HCT116 (cell line): Measurements from ENCODE around the gene FUOM. TPM values are rescaled to one million over a fixed set of nuclear protein-coding genes. Genes with fewer than 3 reads are reported as not detected.
A peak's percentile ranks its signal among the peaks of the same experiment; 100 is the strongest.

Source experiments
- ATAC-seq: fragments of 200-7000 bp; cut with Tn5 transposase; 2 replicates; pipeline ENCODE4 v1.9.1; 2020; ENCODE audit warnings: mild to moderate bottlenecking, moderate library complexity
- BruUV-seq: library from RNA; stranded (reverse); fragments of 400-500 nt; replicated peaks from 2 replicates; lab custom pipeline; 2021; lab: Mats Ljungman, UMichigan
- CTCF ChIA-PET: fragments of 300-600 bp; sonication (Branson Sonifier 250); formaldehyde crosslinking; loops from one replicate; lab custom pipeline; 2021; ENCODE audit warnings: antibody characterized with exemption; lab: Charles Lee
- POLR2A ChIA-PET: fragments of 300-600, 350-600 bp; sonication (Branson Sonifier 250); formaldehyde crosslinking; loops from one replicate; lab custom pipeline; 2021; ENCODE audit warnings: antibody characterized with exemption; lab: Charles Lee
- RAD21 ChIA-PET, 2 experiments: fragments of 300-600 bp; sonication (Branson Sonifier 250); formaldehyde crosslinking; loops; one replicate each; lab custom pipeline; 2023; ENCODE audit warnings: low total read pairs in 2 of 2; ENCODE audit not compliant: uncharacterized antibody in 2 of 2, unreplicated experiment in 2 of 2, low non-redundant PET in 1 of 2; lab: Charles Lee
- DNase-seq: peaks from one replicate; pipeline ENCODE4 v3.0.0-alpha.2; 2010; ENCODE audit warnings: low read depth, low spot score
- H2AFZ ChIP-seq: fragments of 200-600 bp; shearing (Covaris generic), sonication (generic); 2 replicates; pipeline ENCODE4 v1.6.1; 2017; ENCODE audit warnings: low read depth, mixed run types, mixed read lengths, antibody characterized with exemption, low read length; ENCODE audit not compliant: poor library complexity, severe bottlenecking
- H3K27ac ChIP-seq: 2 replicates; pipeline ENCODE4 v1.5.1; 2012; ENCODE audit warnings: low read depth, low read length
- H3K27me3 ChIP-seq: fragments of 200-600 bp; sonication (generic); 2 replicates; pipeline ENCODE4 v1.6.1; 2016; ENCODE audit warnings: mixed run types, low read length, mixed read lengths; ENCODE audit not compliant: insufficient read depth
- H3K36me3 ChIP-seq, 2 experiments: fragments of 200-500 bp in 1 of 2; fragments of 200-600 bp in 1 of 2; sonication (Bioruptor generic) in 1 of 2; sonication (generic) in 1 of 2; 2 replicates each; pipeline versions ENCODE4 v1.5.1 to v1.6.1; 2014 to 2016; ENCODE audit warnings: low read length in 2 of 2, inconsistent platforms in 1 of 2, mixed read lengths in 1 of 2, mixed run types in 1 of 2; ENCODE audit not compliant: insufficient read depth in 2 of 2, control insufficient read depth in 1 of 2
- H3K4me1 ChIP-seq, 2 experiments: fragments of 200-600 bp in 1 of 2; sonication (generic) in 1 of 2; 2 replicates each; pipeline versions ENCODE4 v1.5.1 to v1.6.1; 2012 to 2017; ENCODE audit warnings: low read length in 2 of 2, inconsistent platforms in 1 of 2, mild to moderate bottlenecking in 1 of 2, mixed read lengths in 1 of 2, mixed run types in 1 of 2, moderate library complexity in 1 of 2; ENCODE audit not compliant: insufficient read depth in 2 of 2, control insufficient read depth in 1 of 2
- H3K4me2 ChIP-seq: fragments of 200-600 bp; sonication (generic); 2 replicates; pipeline ENCODE4 v1.6.1; 2017; ENCODE audit warnings: mixed run types, low read length, mixed read lengths
- H3K4me3 ChIP-seq, 2 experiments: fragments of 200-600 bp in 1 of 2; sonication (generic) in 1 of 2; replicated peaks in 1 of 2; 2 replicates each; pipeline ENCODE4 v1.5.1; 2011 to 2016; ENCODE audit warnings: low read length in 2 of 2, control low read depth in 1 of 2, low read depth in 1 of 2, mild to moderate bottlenecking in 1 of 2, mixed read lengths in 1 of 2, mixed run types in 1 of 2
- H3K79me2 ChIP-seq: fragments of 200-600 bp; sonication (generic); 2 replicates; pipeline ENCODE4 v1.6.1; 2017; ENCODE audit warnings: mild to moderate bottlenecking, mixed run types, low read length, moderate library complexity, mixed read lengths; ENCODE audit not compliant: insufficient read depth
- H3K9ac ChIP-seq: fragments of 200-600 bp; sonication (generic); 2 replicates; pipeline ENCODE4 v1.6.1; 2016; ENCODE audit warnings: low read length, mixed read lengths
- H3K9me2 ChIP-seq: fragments of 200-600 bp; sonication (generic), shearing (Covaris generic); 2 replicates; pipeline ENCODE4 v1.6.1; 2017; ENCODE audit warnings: mixed run types, mild to moderate bottlenecking, moderate library complexity; ENCODE audit not compliant: insufficient read depth
- H3K9me3 ChIP-seq, 2 experiments: fragments of 200-500 bp in 1 of 2; fragments of 200-600 bp in 1 of 2; sonication (Bioruptor generic) in 1 of 2; sonication (generic) in 1 of 2; 2 replicates each; pipeline ENCODE4 v1.6.1; 2014 to 2017; ENCODE audit warnings: low read length in 2 of 2, mixed read lengths in 2 of 2, inconsistent platforms in 1 of 2, low read depth in 1 of 2, mild to moderate bottlenecking in 1 of 2, mixed run types in 1 of 2, moderate library complexity in 1 of 2; ENCODE audit not compliant: control insufficient read depth in 1 of 2, insufficient read depth in 1 of 2
- H4K20me1 ChIP-seq: fragments of 200-600 bp; sonication (generic), shearing (Covaris generic); 2 replicates; pipeline ENCODE4 v1.6.1; 2017; ENCODE audit warnings: mixed run types, mild to moderate bottlenecking, moderate library complexity; ENCODE audit not compliant: insufficient read depth
- CBX3 ChIP-seq: IDR thresholded peaks from 2 replicates; pipeline ENCODE4 v1.6.1; 2012; ENCODE audit warnings: low read depth
- CEBPB ChIP-seq: IDR thresholded peaks from 2 replicates; pipeline ENCODE4 v1.6.1; 2012; ENCODE audit warnings: low read depth
- EGR1 ChIP-seq: IDR thresholded peaks from 2 replicates; pipeline ENCODE4 v1.6.1; 2012; ENCODE audit warnings: low read depth
- ELF1 ChIP-seq: IDR thresholded peaks from 2 replicates; pipeline ENCODE4 v1.6.1; 2012; ENCODE audit warnings: low read depth, borderline replicate concordance
- EZH2phosphoT487 ChIP-seq: fragments of 200-600 bp; IDR thresholded peaks from 2 replicates; pipeline ENCODE4 v1.6.1; 2018; ENCODE audit warnings: antibody characterized with exemption, borderline replicate concordance
- FOSL1 ChIP-seq: IDR thresholded peaks from 2 replicates; pipeline ENCODE4 v1.6.1; 2012; ENCODE audit warnings: low read depth
- MAX ChIP-seq: IDR thresholded peaks from 2 replicates; pipeline ENCODE4 v1.6.1; 2012
- POLR2A ChIP-seq: IDR thresholded peaks from 2 replicates; pipeline ENCODE4 v1.7.0; 2011; ENCODE audit warnings: borderline replicate concordance; ENCODE audit not compliant: insufficient read depth, insufficient read length; ENCODE audit errors: extremely low read depth
- POLR2AphosphoS5 ChIP-seq: IDR thresholded peaks from 2 replicates; pipeline ENCODE4 v1.6.1; 2011; ENCODE audit warnings: mild to moderate bottlenecking, low read depth, low read length, moderate library complexity
- REST ChIP-seq: IDR thresholded peaks from 2 replicates; pipeline ENCODE4 v1.6.1; 2012; ENCODE audit warnings: low read depth
- SIN3A ChIP-seq: IDR thresholded peaks from 2 replicates; pipeline ENCODE4 v1.6.1; 2012; ENCODE audit warnings: low read depth
- SP1 ChIP-seq: IDR thresholded peaks from 2 replicates; pipeline ENCODE4 v1.6.1; 2012; ENCODE audit warnings: low read depth
- TCF7L2 ChIP-seq: IDR thresholded peaks from 2 replicates; pipeline ENCODE4 v1.7.0; 2011; ENCODE audit warnings: borderline replicate concordance, inconsistent platforms; ENCODE audit not compliant: insufficient read depth, insufficient read length; ENCODE audit errors: extremely low read depth
- ZFX ChIP-seq: fragments of 450-650 bp; IDR thresholded peaks from 2 replicates; pipeline ENCODE4 v1.6.1; 2017
- ZNF274 ChIP-seq: fragments of 200-500 bp; sonication (Bioruptor generic); IDR thresholded peaks from 2 replicates; pipeline ENCODE4 v1.6.1; 2014; ENCODE audit warnings: mild to moderate bottlenecking, low read depth, low read length, inconsistent platforms
- intact Hi-C: fragments of 100-400 bp; cut with micrococcal nuclease; formaldehyde crosslinking; loops from 2 replicates; pipeline ENCODE4 v1.10.0; 2022
- total RNA-seq: library from RNA; stranded (reverse); gene quantifications from one replicate; pipeline ENCODE4 v1.2.1, GENCODE V29; 2021; ENCODE audit not compliant: unreplicated experiment
- TF ChIP-seq, protein P1 (sequence below), 3 experiments: fragments of 200-600 bp in 1 of 3; sonication (generic) in 1 of 3; IDR thresholded peaks in 2 of 3; conservative IDR thresholded peaks in 1 of 3; 2 replicates each; pipeline ENCODE4 v1.5.1; 2012 to 2017; ENCODE audit warnings: low read depth in 2 of 3, low read length in 2 of 3, antibody characterized with exemption in 1 of 3, borderline replicate concordance in 1 of 3, control low read depth in 1 of 3, mild to moderate bottlenecking in 1 of 3, mixed read lengths in 1 of 3, mixed run types in 1 of 3, moderate library complexity in 1 of 3; ENCODE audit not compliant: insufficient read depth in 1 of 3
- TF ChIP-seq, protein P2 (sequence below): IDR thresholded peaks from 2 replicates; pipeline ENCODE4 v1.6.1; 2012

FUOM gene
- total RNA-seq, 1 experiment from 2014 or later = 21.5 TPM

DNA sequence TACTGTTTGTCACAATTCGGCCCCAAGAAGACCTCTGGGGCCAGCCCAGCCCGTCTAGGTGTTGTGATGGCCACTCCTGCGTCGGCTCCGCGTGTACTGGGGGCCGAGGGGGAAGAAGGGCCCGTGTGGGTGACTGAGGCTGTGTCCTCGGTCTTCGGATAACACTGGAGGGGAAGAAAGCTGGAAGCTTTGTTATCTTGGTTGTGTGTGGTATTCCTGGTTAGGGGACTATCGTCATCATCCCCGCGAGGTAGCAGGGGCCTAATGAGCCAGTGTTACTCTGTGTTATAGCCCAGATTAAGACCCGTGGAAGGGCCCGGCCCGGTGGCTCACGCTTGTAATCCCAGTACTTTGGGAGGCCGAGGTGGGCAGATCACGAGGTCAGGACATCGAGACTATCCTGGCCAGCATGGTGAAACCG lies 37.0 kb upstream of the FUOM start:
- no peaks in the 10 kb centered on the region for H3K9me3 ChIP-seq
- peak overlapping the region; percentile 80 for H3K4me2 ChIP-seq
- ChIA-PET POLR2A (no interaction called here), CTCF (no interaction called here), RAD21 (no interaction called here)
- no peaks in the 10 kb centered on the region for H3K27me3 ChIP-seq
- TF ChIP-seq EGR1 (no peak), ELF1 (no peak), SP1 (no peak), CEBPB (no peak), EZH2phosphoT487 (no peak), SIN3A (no peak), POLR2A (no peak), REST (no peak), POLR2AphosphoS5 (no peak), TCF7L2 (no peak), ZNF274 (no peak), FOSL1 (no peak), MAX (no peak), ZFX (no peak), CBX3 (no peak)
- TF ChIP-seq, protein P1, sequence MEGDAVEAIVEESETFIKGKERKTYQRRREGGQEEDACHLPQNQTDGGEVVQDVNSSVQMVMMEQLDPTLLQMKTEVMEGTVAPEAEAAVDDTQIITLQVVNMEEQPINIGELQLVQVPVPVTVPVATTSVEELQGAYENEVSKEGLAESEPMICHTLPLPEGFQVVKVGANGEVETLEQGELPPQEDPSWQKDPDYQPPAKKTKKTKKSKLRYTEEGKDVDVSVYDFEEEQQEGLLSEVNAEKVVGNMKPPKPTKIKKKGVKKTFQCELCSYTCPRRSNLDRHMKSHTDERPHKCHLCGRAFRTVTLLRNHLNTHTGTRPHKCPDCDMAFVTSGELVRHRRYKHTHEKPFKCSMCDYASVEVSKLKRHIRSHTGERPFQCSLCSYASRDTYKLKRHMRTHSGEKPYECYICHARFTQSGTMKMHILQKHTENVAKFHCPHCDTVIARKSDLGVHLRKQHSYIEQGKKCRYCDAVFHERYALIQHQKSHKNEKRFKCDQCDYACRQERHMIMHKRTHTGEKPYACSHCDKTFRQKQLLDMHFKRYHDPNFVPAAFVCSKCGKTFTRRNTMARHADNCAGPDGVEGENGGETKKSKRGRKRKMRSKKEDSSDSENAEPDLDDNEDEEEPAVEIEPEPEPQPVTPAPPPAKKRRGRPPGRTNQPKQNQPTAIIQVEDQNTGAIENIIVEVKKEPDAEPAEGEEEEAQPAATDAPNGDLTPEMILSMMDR (IDR thresholded peaks at IDR 0.05 in 2 of 3, conservative IDR thresholded peaks at IDR 0.05 in 1 of 3; ENCODE audit: borderline replicate concordance in 1 of 3, insufficient read depth in 1 of 3, low read depth in 2 of 3, low read length in 2 of 3) = no peak
- TF ChIP-seq, protein P2, sequence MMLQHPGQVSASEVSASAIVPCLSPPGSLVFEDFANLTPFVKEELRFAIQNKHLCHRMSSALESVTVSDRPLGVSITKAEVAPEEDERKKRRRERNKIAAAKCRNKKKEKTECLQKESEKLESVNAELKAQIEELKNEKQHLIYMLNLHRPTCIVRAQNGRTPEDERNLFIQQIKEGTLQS = no peak
- peaks cover 3 to 7% of the 10 kb centered on the region in 2 experiments; a peak in 3 of 4 replicates for H3K36me3 ChIP-seq
- peaks cover 2 to 10% of the 10 kb centered on the region in 2 experiments for H3K4me1 ChIP-seq
- no peaks in the 10 kb centered on the region for H3K9me2 ChIP-seq
- BruUV-seq = TSS peak; percentile 41
- peak overlapping the region; percentile 80 for H3K27ac ChIP-seq
- DNase-seq (no peak), ATAC-seq (no peak)
- peaks cover 22% of the 10 kb centered on the region for H3K79me2 ChIP-seq
- intact Hi-C loops = no loop called here
- peak overlapping the region; percentile 95 for H3K9ac ChIP-seq
- H4K20me1 ChIP-seq = no peaks in the 10 kb centered on the region
- no peak overlapping the region for H2AFZ ChIP-seq
- H3K4me3 ChIP-seq = peak overlapping the region; percentile 81 to 88
